Testis (tissue), 3 donors: ENCODE data around the gene AFM. TPM values are rescaled to one million over a fixed set of nuclear protein-coding genes. Genes with fewer than 3 reads are reported as not detected.

ENCODE experiments used
- DNase-seq: peaks from one replicate; pipeline ENCODE4 v3.0.0-alpha.2; 2019
- H3K27ac ChIP-seq, 2 donors: fragments of 200-600 bp; sonication (generic); one replicate each; pipeline ENCODE4 v1.5.1; 2019
- H3K27me3 ChIP-seq: fragments of 200-600 bp; sonication (generic); one replicate; pipeline ENCODE4 v1.5.1; 2019
- H3K36me3 ChIP-seq: fragments of 200-600 bp; sonication (generic); one replicate; pipeline ENCODE4 v1.5.1; 2017; ENCODE audit warnings: low read depth; ENCODE audit errors: missing control alignments
- H3K4me1 ChIP-seq: fragments of 200-600 bp; sonication (generic); one replicate; pipeline ENCODE4 v1.5.1; 2019
- H3K4me3 ChIP-seq, 2 donors: fragments of 200-600 bp; sonication (generic); one replicate each; pipeline ENCODE4 v1.5.1; 2017 to 2019
- H3K9me3 ChIP-seq: fragments of 200-600 bp; sonication (generic); one replicate; pipeline ENCODE4 v1.5.1; 2017
- POLR2A ChIP-seq: fragments of 450-650 bp; IDR thresholded peaks from one replicate; pipeline ENCODE4 v1.6.1; 2017; ENCODE audit warnings: antibody characterized with exemption, mild to moderate bottlenecking, moderate library complexity
- WGBS, 2 donors: methylation state at CpG; one replicate each; pipeline ENCODE4 v1.1.5; 2018; 5-methylcytosine and 5-hydroxymethylcytosine counted together
- intact Hi-C: fragments of 100-400 bp; cut with DNase I; formaldehyde crosslinking; loops from one replicate; pipeline ENCODE4 v1.15.1; 2023; ENCODE audit warnings: low total_unique reads
- polyA plus RNA-seq: library from polyadenylated mRNA; stranded (reverse); fragments of 350-450 nt; fragmentation: Illumina TruSeq; extraction: RNeasy Lipid Tissue Mini Kit (QIAGEN cat#74804); gene quantifications from one replicate; pipeline ENCODE4 v1.2.3, GENCODE V29; 2014; ENCODE audit warnings: low read depth, low replicate concordance; ENCODE audit not compliant: insufficient read depth
- total RNA-seq, 2 donors: library from RNA; depleted of rRNA; stranded (reverse); fragments of >200 nt; gene quantifications; one replicate each; pipeline ENCODE4 v1.2.3, GENCODE V29; 2016
- TF ChIP-seq, protein P1 (sequence below), 3 experiments: fragments of 450-650 bp in 2 of 3; fragments of 200-600 bp in 1 of 3; sonication (generic) in 1 of 3; IDR thresholded peaks; one replicate each; pipeline ENCODE4 v1.5.1; 2016 to 2019; ENCODE audit warnings: antibody characterized with exemption in 3 of 3, mild to moderate bottlenecking in 2 of 3, moderate library complexity in 1 of 3

AFM gene
- total and polyA plus RNA-seq, 3 donors from 2014 or later = 0.19 to 0.20 TPM; not detected in 1

DNA sequence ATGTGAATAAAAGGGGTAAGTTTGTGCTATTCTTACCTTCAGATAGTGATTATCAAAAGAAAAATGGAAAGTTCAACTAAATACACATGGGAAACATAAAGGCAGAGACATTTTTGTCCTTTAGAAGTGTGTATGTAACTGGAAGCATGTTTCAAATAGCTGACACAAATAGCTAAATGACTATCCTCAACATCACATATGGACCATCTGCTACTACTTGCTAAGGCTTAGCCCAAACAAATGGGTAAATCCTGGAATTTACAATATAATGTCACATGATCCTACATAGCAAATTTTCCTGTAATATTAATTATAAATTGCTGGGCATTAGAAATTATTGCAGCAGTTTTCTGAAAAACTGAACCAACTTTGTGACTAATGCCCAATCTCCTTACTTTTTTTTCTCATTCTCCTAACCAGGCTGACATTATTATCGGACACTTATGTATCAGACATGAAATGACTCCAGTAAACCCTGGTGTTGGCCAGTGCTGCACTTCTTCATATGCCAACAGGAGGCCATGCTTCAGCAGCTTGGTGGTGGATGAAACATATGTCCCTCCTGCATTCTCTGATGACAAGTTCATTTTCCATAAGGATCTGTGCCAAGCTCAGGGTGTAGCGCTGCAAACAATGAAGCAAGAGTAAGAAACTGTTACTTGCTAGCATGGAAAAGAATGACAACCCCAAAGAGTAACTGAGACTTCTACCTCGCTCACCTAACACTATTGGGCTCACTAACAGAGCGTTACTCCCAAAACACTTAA is 29.4 kb upstream of the AFM start:
- DNase-seq = no peak
- Histone ChIP-seq H3K36me3 (no peaks in the 10 kb centered on the region), H3K4me1 (no peaks in the 10 kb centered on the region), H3K27me3 (no peaks in the 10 kb centered on the region), H3K4me3 (no peak overlapping the region), H3K9me3 (no peaks in the 10 kb centered on the region), H3K27ac (no peak overlapping the region)
- TF ChIP-seq, protein P1, sequence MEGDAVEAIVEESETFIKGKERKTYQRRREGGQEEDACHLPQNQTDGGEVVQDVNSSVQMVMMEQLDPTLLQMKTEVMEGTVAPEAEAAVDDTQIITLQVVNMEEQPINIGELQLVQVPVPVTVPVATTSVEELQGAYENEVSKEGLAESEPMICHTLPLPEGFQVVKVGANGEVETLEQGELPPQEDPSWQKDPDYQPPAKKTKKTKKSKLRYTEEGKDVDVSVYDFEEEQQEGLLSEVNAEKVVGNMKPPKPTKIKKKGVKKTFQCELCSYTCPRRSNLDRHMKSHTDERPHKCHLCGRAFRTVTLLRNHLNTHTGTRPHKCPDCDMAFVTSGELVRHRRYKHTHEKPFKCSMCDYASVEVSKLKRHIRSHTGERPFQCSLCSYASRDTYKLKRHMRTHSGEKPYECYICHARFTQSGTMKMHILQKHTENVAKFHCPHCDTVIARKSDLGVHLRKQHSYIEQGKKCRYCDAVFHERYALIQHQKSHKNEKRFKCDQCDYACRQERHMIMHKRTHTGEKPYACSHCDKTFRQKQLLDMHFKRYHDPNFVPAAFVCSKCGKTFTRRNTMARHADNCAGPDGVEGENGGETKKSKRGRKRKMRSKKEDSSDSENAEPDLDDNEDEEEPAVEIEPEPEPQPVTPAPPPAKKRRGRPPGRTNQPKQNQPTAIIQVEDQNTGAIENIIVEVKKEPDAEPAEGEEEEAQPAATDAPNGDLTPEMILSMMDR (IDR thresholded peaks at IDR 0.05) = no peak
- TF ChIP-seq POLR2A = no peak
- WGBS, 2 donors = 94 to 97% methylated on average over 4 of the region's 4 CpGs
- intact Hi-C loops = no loop called here

DNA sequence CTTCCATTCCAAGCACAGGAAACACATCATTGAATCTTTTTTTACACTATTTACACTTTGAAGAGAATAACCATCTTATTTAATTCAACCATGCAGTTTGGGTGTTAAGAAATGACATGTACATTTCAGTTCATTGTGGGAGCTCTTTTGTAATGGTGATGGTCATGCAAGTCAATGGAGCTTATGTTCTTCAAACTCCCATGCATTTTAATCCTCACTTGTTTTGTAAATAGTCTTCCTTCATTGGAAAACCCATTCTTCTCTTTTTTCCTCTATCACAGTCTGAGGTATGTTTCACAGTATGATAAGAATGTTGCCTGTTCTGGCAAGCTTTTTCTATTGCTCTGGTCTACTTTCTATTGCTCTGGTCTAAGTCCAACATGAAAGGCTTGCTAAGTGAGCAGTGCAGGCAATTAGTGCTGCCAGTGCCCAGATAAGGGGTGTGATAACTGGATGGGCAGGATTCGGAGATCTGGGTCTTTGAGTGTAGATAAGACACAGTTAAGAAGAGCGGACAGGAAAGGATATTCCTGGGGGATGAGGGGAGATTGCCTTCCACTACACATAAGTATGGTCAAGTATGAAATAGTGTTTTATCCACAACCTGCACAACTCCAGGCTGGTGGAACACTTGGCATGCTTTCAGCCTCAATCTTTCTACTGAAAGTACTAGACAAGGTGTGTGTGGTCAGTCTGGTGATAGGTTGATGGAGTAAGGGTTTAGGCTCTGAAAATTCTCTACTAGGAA is 28.4 kb upstream of the AFM start:
- no peaks in the 10 kb centered on the region for H3K4me1 ChIP-seq
- H3K27me3 ChIP-seq = no peaks in the 10 kb centered on the region
- H3K36me3 ChIP-seq = no peaks in the 10 kb centered on the region
- H3K27ac ChIP-seq = no peak overlapping the region
- no peak for DNase-seq
- no peak for TF ChIP-seq POLR2A
- TF ChIP-seq, protein P1 (IDR thresholded peaks at IDR 0.05) = no peak
- no peaks in the 10 kb centered on the region for H3K9me3 ChIP-seq
- no peak overlapping the region for H3K4me3 ChIP-seq
- intact Hi-C loops = no loop called here
- 54 to 57% methylated on average over 2 of the region's 2 CpGs for WGBS, 2 donors

DNA sequence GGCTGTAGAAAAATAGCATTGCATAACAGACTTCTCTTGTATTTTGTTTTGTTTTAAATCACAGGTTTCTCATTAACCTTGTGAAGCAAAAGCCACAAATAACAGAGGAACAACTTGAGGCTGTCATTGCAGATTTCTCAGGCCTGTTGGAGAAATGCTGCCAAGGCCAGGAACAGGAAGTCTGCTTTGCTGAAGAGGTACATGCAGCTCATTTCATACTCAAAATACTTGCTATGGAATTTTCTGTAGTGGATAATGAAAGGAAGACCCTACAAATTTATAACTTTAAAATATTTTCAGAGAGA is 27.9 kb upstream of the AFM start:
- Histone ChIP-seq H3K4me3 (no peak overlapping the region), H3K4me1 (no peaks in the 10 kb centered on the region), H3K9me3 (no peaks in the 10 kb centered on the region), H3K27me3 (no peaks in the 10 kb centered on the region), H3K36me3 (no peaks in the 10 kb centered on the region), H3K27ac (no peak overlapping the region)
- DNase-seq = no peak
- TF ChIP-seq, protein P1 (IDR thresholded peaks at IDR 0.05) = no peak
- no peak for TF ChIP-seq POLR2A
- intact Hi-C loops = no loop called here

DNA sequence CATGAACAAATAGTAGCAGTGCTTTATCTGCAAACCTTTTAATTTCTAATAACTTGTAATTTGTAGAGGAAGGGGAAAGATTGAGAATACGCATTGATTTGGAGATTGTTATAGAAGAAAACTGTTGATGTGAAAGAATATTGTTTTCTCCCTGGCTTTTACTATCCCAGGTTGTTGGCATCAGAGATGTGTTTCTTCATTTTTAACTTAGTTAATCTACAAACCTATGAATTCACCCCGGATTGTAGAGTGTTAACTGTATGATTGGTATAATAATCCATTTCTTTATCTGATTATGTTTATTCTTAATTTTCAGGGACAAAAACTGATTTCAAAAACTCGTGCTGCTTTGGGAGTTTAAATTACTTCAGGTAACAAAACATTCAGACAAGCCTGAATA is 26.6 kb upstream of the AFM start:
- H3K27me3 ChIP-seq = no peaks in the 10 kb centered on the region
- no peaks in the 10 kb centered on the region for H3K9me3 ChIP-seq
- H3K27ac ChIP-seq = no peak overlapping the region
- no peak overlapping the region for H3K4me3 ChIP-seq
- intact Hi-C loops = no loop called here
- DNase-seq = no peak
- H3K4me1 ChIP-seq = no peaks in the 10 kb centered on the region
- TF ChIP-seq POLR2A = no peak
- TF ChIP-seq, protein P1 (IDR thresholded peaks at IDR 0.05) = no peak
- H3K36me3 ChIP-seq = no peaks in the 10 kb centered on the region
- WGBS, 2 donors = 89% methylated on average over 3 of the region's 3 CpGs
